GM18861 (cell line): ENCODE measurements around the gene MBD5.

Experiments used
- ATAC-seq: cut with Tn5 transposase; IDR thresholded peaks from one replicate; pipeline ENCODE4 v1.9.1; 2021; ENCODE audit not compliant: unreplicated experiment

Gene MBD5

GRCh38 chr2:148298196-148298595 is 277.3 kb downstream of the MBD5 start:
- ATAC-seq, result no peak

- no peak for ATAC-seq
These were observed 278.7 kb downstream of the MBD5 start for GRCh38 chr2:148299616-148300015.

GRCh38 chr2:148300544-148300943 is 279.7 kb downstream of the MBD5 start:
- ATAC-seq, result no peak

- ATAC-seq, result no peak
These were observed 280.5 kb downstream of the MBD5 start for GRCh38 chr2:148301362-148301761.

GRCh38 chr2:148302526-148302925 is 281.6 kb downstream of the MBD5 start:
- no peak for ATAC-seq

- no peak for ATAC-seq
These were observed 282.3 kb downstream of the MBD5 start for GRCh38 chr2:148303161-148303560.

GRCh38 chr2:148305476-148305875 is 284.6 kb downstream of the MBD5 start:
- no peak for ATAC-seq

- no peak for ATAC-seq
These were observed 285.1 kb downstream of the MBD5 start for GRCh38 chr2:148306027-148306426.

GRCh38 chr2:148317598-148317997 is 296.7 kb downstream of the MBD5 start:
- ATAC-seq, result no peak

- no peak for ATAC-seq
These were observed 317.6 kb downstream of the MBD5 start for GRCh38 chr2:148338541-148338940.

- ATAC-seq, result no peak
These were observed 321.2 kb downstream of the MBD5 start for GRCh38 chr2:148342086-148342485.

GRCh38 chr2:148350199-148350598 is 329.3 kb downstream of the MBD5 start:
- no peak for ATAC-seq

- no peak for ATAC-seq
These were observed 330.7 kb downstream of the MBD5 start for GRCh38 chr2:148351437-148352143.

- ATAC-seq, result no peak
These were observed 337.5 kb downstream of the MBD5 start for GRCh38 chr2:148358375-148358774.

- ATAC-seq, result no peak
These were observed 339.8 kb downstream of the MBD5 start for GRCh38 chr2:148360662-148361061.

GRCh38 chr2:148362144-148362796 is 341.4 kb downstream of the MBD5 start:
- ATAC-seq, result no peak

- no peak for ATAC-seq
These were observed 354.3 kb downstream of the MBD5 start for GRCh38 chr2:148375214-148375613.

GRCh38 chr2:148391324-148391723 is 370.4 kb downstream of the MBD5 start:
- ATAC-seq, result no peak

GRCh38 chr2:148402786-148403185 is 381.9 kb downstream of the MBD5 start:
- no peak for ATAC-seq

- no peak for ATAC-seq
These were observed 390.0 kb downstream of the MBD5 start for GRCh38 chr2:148410899-148411298.

GRCh38 chr2:148416248-148416647 is 395.4 kb downstream of the MBD5 start:
- no peak for ATAC-seq

GRCh38 chr2:148430101-148430500 is 409.2 kb downstream of the MBD5 start:
- no peak for ATAC-seq

- ATAC-seq, result no peak
These were observed 427.0 kb downstream of the MBD5 start for GRCh38 chr2:148447877-148448276.
